ENCODE results near the gene OR4C13. TPM values are rescaled to one million over a fixed set of nuclear protein-coding genes. Genes with fewer than 3 reads are reported as not detected.

The OR4C13 gene
- polyA plus RNA-seq, 1 donor from 2014 or later, result not detected

DNA sequence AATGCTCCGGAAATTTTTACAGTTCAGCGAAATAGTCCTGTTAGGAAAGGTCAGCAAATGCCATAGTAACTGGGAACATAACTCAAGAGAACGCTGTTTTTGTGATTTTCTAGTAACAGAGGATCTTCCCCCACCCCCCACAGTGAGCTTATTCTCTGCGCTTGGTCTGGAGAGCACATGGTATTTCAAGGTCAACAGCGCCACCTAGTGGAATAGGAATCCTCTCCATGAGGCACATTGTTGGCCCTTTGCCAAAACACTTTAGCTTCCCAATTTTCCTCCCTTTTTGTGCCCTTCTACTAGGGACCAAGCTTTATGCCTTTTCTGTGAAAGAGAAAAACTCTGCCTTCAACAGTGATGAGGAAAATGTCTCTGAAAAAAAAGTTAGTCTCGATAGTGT is 43.4 kb downstream of the OR4C13 start:
- Histone ChIP-seq H3K9ac (ENCODE audit: low read length) (no peak overlapping the region), H4K20me1 (ENCODE audit: insufficient read depth) (no peaks in the 10 kb centered on the region), H3K79me2 (replicated peaks; ENCODE audit: insufficient read depth, low read length) (no peaks in the 10 kb centered on the region), H3K9me3 (ENCODE audit: low read length) (no peaks in the 10 kb centered on the region), H3K4me3 (ENCODE audit: low read length) (no peak overlapping the region), H3K4me2 (ENCODE audit: low read length) (no peak overlapping the region), H3K9me2 (ENCODE audit: insufficient read depth, low read length) (no peaks in the 10 kb centered on the region), H3K27me3 (ENCODE audit: insufficient read depth, low read depth, low read length) (no peaks in the 10 kb centered on the region), H2AFZ (ENCODE audit: low read depth, low read length) (no peak overlapping the region), H3F3A (ENCODE audit: insufficient read depth, low read length, poor library complexity, severe bottlenecking) (no peaks in the 10 kb centered on the region), H3K36me3 (ENCODE audit: insufficient read depth, low read length) (no peaks in the 10 kb centered on the region), H3K27ac (ENCODE audit: low read length) (no peak overlapping the region)
- TF ChIP-seq EP300 (conservative IDR thresholded peaks at IDR 0.05; ENCODE audit: poor library complexity, severe bottlenecking), result no peak
- TF ChIP-seq TAF1 (IDR thresholded peaks at IDR 0.05; ENCODE audit: low read depth), result no peak
- TF ChIP-seq MXI1 (conservative IDR thresholded peaks at IDR 0.05; ENCODE audit: poor library complexity, severe bottlenecking), result no peak
- TF ChIP-seq SMC3 (conservative IDR thresholded peaks at IDR 0.05; ENCODE audit: poor library complexity), result no peak
- TF ChIP-seq RAD21 (conservative IDR thresholded peaks at IDR 0.05), result no peak
- no peak for TF ChIP-seq POLR2AphosphoS5 (IDR thresholded peaks at IDR 0.05)
- TF ChIP-seq, protein P1, sequence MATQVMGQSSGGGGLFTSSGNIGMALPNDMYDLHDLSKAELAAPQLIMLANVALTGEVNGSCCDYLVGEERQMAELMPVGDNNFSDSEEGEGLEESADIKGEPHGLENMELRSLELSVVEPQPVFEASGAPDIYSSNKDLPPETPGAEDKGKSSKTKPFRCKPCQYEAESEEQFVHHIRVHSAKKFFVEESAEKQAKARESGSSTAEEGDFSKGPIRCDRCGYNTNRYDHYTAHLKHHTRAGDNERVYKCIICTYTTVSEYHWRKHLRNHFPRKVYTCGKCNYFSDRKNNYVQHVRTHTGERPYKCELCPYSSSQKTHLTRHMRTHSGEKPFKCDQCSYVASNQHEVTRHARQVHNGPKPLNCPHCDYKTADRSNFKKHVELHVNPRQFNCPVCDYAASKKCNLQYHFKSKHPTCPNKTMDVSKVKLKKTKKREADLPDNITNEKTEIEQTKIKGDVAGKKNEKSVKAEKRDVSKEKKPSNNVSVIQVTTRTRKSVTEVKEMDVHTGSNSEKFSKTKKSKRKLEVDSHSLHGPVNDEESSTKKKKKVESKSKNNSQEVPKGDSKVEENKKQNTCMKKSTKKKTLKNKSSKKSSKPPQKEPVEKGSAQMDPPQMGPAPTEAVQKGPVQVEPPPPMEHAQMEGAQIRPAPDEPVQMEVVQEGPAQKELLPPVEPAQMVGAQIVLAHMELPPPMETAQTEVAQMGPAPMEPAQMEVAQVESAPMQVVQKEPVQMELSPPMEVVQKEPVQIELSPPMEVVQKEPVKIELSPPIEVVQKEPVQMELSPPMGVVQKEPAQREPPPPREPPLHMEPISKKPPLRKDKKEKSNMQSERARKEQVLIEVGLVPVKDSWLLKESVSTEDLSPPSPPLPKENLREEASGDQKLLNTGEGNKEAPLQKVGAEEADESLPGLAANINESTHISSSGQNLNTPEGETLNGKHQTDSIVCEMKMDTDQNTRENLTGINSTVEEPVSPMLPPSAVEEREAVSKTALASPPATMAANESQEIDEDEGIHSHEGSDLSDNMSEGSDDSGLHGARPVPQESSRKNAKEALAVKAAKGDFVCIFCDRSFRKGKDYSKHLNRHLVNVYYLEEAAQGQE (IDR thresholded peaks at IDR 0.05; ENCODE audit: borderline replicate concordance), result no peak

Other genes with a start within 250 kb of the OR4C13 start
- not detected in 2 replicates for gene OR4C12, start 30.1 kb downstream of the OR4C13 start, polyA plus RNA-seq
- gene OR4C45, start 80.5 kb downstream of the OR4C13 start, polyA plus RNA-seq, result not detected in 2 replicates